T-helper 1 cell treated with Interleukin-12 subunit alpha and Interleukin-12 subunit beta and Interleukin-4 antibody, amounts not matched to agents 30 ng/mL and 1 ng/mL, for 36 hours (primary cell): ENCODE data around the gene MTMR10. TPM values are rescaled to one million over a fixed set of nuclear protein-coding genes. Genes with fewer than 3 reads are reported as not detected.

ENCODE experiments used
- intact Hi-C: fragments of 100-400 bp; cut with micrococcal nuclease; formaldehyde crosslinking; loops from one replicate; pipeline ENCODE4 v1.15.1; 2024
- total RNA-seq: library from RNA; stranded (reverse); gene quantifications from 2 replicates; pipeline ENCODE4 v1.2.3, GENCODE V29; 2022

The MTMR10 gene, protein sequence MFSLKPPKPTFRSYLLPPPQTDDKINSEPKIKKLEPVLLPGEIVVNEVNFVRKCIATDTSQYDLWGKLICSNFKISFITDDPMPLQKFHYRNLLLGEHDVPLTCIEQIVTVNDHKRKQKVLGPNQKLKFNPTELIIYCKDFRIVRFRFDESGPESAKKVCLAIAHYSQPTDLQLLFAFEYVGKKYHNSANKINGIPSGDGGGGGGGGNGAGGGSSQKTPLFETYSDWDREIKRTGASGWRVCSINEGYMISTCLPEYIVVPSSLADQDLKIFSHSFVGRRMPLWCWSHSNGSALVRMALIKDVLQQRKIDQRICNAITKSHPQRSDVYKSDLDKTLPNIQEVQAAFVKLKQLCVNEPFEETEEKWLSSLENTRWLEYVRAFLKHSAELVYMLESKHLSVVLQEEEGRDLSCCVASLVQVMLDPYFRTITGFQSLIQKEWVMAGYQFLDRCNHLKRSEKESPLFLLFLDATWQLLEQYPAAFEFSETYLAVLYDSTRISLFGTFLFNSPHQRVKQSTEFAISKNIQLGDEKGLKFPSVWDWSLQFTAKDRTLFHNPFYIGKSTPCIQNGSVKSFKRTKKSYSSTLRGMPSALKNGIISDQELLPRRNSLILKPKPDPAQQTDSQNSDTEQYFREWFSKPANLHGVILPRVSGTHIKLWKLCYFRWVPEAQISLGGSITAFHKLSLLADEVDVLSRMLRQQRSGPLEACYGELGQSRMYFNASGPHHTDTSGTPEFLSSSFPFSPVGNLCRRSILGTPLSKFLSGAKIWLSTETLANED
- total RNA-seq, result 20.4 and 22.4 TPM in 2 replicates

DNA sequence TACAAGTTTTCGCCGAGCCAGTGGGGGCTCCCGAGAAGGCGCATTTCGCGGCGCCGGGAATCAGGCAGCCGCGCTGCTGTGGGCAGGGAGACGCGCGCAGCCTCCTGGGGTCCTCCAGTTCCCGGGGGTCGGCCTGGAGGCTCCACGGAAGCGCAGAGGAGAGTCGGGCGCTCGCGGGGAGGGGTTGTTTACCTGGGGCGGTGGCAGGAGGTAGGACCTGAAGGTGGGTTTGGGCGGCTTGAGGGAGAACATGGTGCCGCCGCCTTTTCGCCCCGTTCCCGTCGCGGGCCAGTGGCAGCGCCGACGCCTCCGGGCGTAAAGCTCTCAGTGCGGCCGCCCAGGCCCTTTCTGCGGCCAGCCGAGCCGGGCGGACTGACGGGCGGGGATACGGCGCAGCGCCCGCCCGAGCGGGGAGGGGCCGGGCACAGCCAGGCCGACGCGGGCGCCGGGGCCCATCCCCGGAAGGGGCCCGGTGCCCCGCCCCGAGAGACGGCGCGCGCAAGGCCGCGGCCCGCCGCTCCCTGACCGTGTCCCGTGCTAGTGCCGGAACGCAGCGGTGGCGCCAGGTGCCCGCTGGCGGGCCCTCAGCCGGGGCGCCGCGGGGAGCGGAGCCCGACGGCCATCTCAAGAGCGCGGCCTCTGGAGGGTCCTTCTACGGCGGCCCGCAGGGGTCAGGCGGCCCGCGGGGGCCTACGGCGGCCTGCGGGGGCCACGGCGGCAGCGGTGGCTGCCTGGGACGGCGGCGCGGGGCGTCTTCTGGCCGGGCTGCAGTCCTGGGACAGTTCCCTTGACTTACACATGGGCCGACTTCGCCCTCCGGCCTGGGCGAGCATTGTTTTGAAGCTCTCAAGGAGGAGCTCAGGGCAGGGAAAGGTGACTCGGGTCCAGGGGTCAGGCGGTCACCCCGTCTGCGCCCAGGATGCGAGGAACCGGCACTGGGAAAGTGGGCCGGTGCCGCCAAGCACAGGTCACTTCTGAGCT is at the start of gene MTMR10:
Gene MTMR10 (minus strand): TSS at position 374 of the 981 bp plus-strand sequence. CDS start 122 bp downstream, at position 252.
- intact Hi-C loops, result loop anchor here (1.0 to 10.0 kb wide), 8 partner anchors 88 to 879 kb away; partner anchors contain the start of genes FAN1, KLF13 and OTUD7A

DNA sequence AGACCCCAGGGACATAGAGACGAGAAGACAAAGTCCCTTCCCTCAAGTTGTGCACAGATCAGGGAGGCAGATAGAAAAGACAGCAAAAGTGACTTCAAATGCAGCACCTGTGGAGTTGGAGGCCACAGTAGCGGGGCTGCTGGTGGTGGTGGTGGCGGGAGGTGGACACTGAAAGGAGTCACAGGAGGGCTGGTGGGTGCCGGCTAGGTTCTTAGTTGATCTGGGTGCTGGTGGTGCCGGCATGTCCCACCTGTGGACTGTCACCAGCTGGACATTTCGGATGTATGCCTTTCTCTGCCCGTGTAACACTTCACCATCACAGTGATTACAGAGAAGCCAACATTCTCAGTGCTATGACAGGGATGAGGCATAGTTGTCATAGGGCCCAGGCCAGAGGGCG is 49.2 kb upstream of the MTMR10 start:
- intact Hi-C loops, result no loop called here

DNA sequence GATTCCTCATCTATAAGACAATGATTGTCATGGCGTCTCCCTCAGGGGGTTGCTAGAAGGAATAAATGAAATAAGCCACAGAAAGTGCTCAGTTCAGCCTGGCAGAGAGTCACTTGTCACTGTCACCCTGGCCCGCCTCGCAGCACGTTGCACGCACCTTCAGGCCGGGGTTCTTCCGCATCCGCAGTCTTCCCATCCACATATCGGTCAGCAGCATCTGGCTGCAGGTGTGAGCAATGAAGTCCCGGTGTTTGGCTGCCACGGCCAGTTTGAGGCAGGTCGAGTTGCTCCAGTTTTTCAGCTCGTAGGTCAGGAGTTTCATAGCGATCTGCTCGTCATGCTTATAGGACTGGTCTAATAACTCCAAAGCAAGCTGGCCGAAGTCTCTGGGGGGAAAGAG is 48.5 kb upstream of the MTMR10 start:
- intact Hi-C loops, result no loop called here

DNA sequence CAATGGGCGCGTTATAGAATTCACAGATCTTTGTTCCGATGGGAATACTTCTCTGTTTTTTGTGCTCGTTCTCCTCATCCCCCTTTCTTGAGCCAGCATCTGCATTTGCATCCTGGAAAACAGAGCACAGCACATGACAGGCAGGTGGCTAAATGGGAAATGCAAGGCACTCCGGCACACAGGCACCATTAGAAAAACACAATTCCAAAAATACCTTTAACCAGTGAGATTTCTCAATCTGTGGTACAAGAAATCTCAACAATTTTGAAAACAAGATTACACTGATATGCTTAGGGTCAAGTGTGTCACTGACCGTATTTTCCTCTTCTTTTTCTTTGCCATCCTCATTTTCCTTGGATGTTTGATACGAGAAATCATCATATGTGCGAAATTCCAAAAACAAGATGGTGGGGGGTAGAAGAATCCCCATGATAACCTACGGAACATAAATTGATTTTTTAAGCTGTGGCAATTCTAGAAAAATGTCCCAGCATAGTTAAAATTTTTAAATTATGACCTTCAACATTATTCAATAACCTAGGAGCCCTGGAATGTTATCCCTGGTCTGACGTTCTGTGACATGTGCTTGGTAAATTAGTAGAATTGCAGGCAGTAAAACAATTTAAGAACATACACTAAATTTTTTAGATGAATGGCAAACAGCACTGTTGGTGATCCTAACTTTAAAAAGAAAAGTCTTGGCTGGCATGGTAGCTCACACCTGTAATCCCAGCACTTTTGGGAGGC is 46.5 kb upstream of the MTMR10 start:
- intact Hi-C loops, result no loop called here

GRCh38 chr15:31036783-31037182 is 45.4 kb upstream of the MTMR10 start:
- intact Hi-C loops, result no loop called here

DNA sequence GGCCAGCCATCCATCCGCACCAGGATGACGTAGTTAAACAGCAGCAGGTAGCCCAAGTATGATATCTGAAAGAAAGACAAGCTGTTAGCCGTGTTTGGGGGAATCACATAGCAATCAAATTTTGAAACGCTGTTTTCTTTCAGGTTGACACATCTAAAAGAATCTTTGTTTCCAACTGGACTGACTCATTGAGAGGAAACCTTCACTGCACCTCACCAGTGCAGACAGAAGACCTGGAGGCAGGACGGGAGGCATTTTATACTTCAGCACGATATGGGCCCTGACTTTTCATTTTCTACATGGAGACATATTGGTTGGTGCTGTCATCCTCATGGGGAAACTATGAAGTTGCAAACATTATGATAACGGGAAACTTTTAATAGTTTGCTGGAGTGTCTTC is 44.2 kb upstream of the MTMR10 start:
- intact Hi-C loops, result no loop called here

DNA sequence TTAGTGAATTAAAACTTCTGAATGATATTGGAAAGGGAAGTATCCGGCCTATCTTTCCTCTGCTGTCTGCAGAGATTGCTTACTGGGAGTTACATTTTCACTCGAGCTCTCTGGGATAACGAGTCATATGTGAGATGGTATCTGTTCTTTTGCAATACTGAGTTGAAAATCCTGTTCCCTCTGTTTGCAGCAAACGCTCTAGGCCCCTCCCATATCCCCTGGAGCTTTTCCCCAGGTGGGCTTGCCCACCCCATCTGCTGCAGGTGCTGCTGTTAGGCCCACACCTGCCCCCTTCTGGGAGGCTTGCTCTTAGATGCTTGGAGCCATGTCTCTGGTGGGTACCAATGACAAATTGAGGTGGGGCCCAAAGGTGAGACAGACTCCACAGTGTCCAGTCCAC is 42.7 kb upstream of the MTMR10 start:
- intact Hi-C loops, result no loop called here

DNA sequence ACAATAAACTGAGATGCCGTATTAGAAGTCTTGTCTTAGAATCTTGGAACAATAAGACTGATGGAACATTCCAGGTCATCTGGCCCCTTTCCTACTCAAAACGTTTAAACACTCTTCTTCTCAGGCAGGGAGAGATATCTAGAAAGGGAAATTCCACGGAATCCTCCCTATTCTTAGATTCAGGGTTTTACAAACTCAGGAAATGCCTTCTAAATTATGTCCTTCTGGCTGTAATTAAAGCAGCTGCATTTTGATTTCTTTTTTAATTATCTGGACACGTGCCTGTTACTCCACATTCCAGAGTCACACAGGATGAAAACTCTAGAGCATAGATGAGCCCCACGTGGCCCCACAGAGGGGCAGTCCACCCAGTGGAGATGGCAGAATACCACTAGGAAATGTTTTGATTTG is 41.5 kb upstream of the MTMR10 start:
- intact Hi-C loops, result no loop called here

DNA sequence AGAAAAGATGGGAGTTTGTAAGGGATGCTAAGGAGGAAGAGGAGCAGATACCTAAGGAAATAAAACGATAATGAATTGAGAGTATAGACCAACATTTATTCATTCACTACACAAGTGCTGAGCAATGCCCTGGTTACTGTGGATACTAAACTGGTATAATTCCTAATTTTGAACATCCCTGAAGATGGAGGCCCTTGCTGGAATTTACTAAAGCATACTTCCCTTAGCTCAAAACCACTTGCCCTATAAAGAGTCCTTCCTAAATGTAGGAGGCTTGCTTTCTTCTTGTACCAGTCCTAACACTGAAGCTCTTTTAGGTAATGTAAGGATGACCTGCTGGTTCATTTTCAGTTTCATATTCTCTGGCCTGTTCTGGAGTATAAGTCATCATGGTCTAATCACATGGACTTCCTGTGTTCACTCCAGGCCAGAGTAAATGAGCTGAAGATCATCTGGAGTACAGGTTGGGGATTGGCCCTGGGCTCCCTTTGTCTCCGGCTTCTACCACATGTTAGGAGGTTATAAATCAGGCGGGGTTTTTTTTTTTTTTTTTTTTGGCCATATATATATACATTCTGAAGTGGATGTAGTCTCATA is 40.1 kb upstream of the MTMR10 start:
- intact Hi-C loops, result no loop called here

DNA sequence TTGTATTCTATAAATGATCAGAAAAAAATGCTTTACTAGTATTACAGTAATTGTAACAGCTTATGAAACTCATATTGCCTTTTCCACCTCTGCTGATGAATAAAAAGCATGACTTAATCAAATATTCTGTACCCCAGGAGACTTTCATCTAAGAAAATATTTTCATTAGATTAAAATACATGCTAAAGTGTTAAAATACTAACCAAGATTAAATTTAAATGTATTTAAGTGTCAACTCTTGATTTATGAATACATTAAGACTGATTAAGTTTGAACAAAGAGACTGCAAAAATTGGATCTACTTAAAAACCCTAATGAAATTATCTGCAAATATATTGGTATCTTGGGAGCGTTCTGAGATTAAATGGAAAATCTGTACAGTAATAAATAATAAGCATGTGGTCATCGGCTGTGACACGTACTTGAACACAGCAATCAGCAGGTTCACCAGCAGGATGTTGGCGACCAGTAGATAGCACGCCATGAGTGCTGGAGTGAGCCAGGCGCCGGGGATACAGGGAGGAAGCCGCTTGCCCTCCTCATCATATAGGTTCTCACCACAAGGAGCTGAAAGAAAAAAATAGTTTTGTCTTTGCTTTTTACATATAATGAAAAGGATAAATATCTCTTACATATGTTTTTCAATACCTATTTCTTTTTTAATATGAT is 36.6 kb upstream of the MTMR10 start:
- intact Hi-C loops, result no loop called here

DNA sequence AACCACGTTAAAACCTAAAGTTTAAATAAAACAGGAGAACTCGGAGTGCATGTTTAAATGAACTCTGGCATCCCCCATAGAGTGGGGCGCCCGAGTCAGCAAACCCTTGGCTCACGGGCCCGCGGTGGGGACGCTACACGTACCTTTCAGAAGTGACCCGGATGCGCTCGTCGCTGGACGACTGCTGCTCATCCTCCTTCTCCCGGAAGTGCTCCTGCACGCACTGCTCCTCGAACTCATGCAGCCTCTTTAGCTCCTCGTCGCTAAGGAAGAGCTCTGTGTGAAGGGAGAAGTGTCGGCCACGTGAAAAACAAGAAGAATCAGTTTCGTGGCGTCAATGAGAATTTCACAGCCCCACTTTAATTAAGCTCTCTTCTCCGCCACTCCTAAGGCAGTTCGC is 34.6 kb upstream of the MTMR10 start:
- intact Hi-C loops, result no loop called here

DNA sequence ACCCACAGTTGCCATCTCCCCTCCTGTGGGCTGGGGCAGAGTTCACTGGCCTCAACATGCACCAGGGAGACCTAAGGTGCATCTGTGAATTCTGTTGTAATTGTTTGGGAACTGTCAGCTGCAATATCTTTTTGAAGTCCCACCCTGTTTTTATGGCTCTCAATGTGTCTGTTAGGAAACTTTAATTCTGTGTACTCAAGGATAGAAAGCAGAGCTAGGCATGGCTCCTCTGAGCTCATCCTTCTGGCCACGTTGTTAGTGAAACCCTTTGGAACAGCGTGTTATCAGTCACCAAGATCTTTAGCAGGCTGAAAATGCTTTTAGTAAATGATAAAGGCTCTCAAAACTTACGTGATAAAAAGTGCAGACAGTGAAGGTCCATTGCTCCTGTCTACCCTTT is 33.6 kb upstream of the MTMR10 start:
- intact Hi-C loops, result loop anchor here (5.0 kb wide), 1 partner anchor 887 kb away; no protein-coding TSS in a partner anchor

GRCh38 chr15:31024330-31024729 is 32.9 kb upstream of the MTMR10 start:
- intact Hi-C loops, result loop anchor here (5.0 kb wide), 1 partner anchor 888 kb away; no protein-coding TSS in a partner anchor

GRCh38 chr15:31023841-31024240 is 32.4 kb upstream of the MTMR10 start:
- intact Hi-C loops, result loop anchor here (5.0 kb wide), 1 partner anchor 888 kb away; no protein-coding TSS in a partner anchor

GRCh38 chr15:31021067-31021665 is 29.7 kb upstream of the MTMR10 start:
- intact Hi-C loops, result loop anchor here (5.0 kb wide), 1 partner anchor 891 kb away; no protein-coding TSS in a partner anchor

GRCh38 chr15:31020542-31020941 is 29.1 kb upstream of the MTMR10 start:
- intact Hi-C loops, result loop anchor here (5.0 kb wide), 1 partner anchor 892 kb away; no protein-coding TSS in a partner anchor

GRCh38 chr15:31019986-31020385 is 28.6 kb upstream of the MTMR10 start:
- intact Hi-C loops, result loop anchor here (5.0 kb wide), 1 partner anchor 892 kb away; no protein-coding TSS in a partner anchor

- intact Hi-C loops, result no loop called here
Measured at GRCh38 chr15:31017311-31017710, 25.9 kb upstream of the MTMR10 start.

DNA sequence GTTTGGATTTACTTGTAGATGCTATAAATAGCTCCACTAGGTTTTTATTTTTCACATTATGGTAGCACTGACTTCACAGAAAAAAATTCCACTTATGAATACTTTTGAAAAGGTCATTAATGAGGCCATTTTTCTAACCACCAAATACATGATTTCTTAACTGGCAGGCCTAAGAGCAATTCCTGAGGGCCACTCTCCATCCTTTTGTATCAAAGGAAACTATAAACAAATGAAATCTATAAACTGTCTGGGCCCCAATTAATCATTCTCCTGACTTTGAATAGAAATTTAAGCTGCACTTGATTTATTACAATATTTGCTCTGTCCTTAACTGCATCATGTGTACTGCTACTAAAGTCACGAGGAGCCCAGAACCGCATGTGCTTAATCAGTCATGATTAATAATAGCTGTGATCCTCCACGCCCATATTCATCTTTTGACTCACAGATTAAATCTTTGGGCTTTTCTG is 25.1 kb upstream of the MTMR10 start:
- intact Hi-C loops, result no loop called here
